GM19324 (cell line): Measurements from ENCODE around the gene LSS.
"Not testable (repeated sequence)": the region's sequence is repeated elsewhere in the genome, so short reads cannot be mapped to it uniquely, and the experiment has no call there.

Experiments used
- ATAC-seq: cut with Tn5 transposase; IDR thresholded peaks from one replicate; pipeline ENCODE4 v1.9.1; 2021; ENCODE audit warnings: mild to moderate bottlenecking, moderate library complexity; ENCODE audit not compliant: unreplicated experiment, low FRiP score

Gene LSS

DNA sequence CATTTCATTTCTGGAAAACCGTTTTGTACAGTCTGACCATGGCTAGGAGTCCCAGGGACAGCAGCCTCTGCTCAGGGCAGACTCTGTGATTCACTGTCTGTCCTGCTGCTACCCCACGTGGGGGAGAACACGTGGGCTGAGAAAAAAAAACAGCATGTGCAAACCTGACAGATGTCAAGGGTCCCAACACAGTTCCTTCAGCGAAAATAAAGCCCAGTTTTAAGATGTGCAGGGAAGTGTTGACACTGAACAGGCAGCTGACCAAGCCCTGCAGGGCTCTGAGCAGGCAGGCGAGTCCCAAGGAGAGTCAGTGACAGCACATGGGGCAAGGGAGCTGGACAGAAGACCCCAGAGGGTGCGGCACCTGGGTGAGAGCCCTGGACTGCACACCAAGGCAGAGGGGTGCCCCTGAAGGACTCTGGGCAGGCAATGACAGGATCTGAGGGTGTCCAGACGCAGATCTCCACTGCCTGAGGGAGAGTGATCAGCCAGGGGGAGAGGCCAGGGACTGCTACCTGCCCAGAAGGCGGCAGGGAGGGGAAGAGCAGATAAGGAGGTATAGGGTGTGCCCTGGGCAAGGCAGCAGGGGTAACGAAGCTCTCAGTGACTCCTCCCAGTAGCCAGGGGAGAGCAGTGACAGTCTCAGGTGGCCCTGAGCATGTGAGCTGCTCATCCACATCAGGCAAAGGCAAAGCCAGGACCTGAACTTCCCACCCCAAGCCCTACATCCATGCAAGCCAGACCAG is 39.2 kb downstream of the LSS start:
- ATAC-seq: no peak

DNA sequence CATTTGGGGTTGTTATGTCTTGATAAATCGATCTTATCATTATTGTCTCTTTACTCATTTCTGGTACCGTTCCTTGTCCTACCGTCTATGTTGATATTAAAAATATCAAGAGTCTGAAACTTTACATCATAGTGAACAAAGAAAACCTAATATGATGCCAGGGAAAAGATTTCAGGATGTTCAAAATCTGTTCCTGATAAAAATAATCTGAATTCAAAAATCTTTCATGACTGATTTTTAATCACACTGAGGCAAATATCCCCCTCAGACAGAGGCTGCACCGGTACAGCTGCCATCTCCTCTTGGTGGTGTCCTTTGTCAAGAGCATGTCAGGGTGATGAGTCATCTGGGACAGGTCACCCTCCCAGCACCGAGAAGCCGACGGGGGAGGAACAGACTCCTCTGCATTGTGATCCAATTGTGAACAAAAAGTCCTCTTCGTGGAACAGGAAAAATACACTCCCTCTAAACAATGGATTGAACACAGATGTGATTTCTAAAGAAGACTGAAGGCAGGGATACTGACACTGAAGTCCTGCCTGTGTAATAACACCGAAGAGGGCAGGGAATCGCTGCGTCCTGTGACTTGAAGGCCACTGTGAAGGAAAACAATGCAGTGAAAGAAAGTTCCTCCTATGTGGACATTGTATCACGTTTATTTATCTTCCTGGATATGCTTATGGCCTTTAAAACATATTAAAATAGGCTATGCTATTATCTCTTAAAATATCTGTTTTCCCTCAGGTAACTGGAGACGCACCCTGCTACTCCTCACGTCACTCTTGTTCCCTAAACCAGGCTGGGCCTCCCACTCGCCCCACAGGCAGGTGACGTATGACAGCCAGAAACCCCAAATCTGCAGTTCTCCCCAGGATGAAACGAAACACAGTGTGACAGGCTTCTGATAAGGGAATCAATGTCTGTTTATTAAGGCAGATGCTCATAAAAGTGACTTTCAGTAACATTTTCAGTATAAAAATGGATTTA is 40.1 kb downstream of the LSS start:
- no peak for ATAC-seq

DNA sequence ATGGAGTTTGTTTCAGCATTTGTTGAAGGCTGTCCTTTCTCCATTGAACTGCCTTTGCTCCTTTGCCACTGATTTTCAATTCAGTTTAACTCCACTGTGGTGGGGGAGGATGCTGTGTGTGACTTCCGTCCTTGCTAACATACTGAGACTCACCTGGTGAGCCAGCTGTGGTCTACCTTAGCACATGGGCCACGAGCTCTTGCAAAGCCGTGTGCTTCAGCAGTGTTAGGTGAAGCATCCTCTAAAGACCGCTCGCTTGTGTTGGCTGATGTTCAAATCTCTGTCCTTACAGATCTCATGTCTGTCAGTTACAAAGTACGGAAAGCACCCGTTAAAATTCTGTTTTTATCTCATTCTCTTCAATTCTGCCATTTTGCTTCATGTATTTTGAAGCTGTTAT is 40.8 kb downstream of the LSS start:
- ATAC-seq: no peak

DNA sequence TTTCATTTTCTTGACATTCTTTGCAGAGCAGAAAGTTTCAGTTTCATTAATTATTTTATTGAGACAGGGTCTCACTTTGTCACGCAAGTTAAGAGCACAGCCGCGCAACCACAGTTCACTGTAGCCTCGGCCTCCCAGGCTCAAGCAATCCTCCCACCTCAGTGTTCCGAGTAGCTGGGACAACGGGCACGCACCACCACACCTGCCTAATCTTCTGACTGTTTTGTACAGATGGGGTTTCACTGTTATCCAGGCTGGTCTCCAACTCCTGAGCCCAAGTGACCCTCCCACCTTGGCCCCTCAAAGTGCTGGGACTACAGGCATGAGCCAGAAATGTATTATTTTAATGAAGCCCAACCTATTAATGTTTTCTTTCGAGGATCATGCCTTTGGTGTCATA is 41.3 kb downstream of the LSS start:
- ATAC-seq: no peak

DNA sequence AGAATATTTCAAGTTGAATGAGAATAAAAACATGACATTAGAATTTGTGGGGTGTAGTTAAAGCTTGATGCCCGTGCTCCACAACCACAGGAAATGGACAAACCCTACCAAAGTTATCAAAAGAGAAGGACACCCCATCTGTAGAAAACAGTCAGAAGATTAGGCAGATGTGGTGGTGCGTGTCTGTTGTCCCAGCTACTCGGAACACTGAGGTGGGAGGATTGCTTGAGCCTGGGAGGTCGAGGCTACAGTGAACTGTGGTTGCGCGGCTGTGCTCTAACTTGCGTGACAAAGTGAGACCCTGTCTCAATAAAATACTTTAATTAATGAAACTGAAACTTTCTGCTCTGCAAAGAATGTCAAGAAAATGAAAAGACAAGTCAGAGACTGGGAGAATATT is 42.9 kb downstream of the LSS start:
- no peak for ATAC-seq

DNA sequence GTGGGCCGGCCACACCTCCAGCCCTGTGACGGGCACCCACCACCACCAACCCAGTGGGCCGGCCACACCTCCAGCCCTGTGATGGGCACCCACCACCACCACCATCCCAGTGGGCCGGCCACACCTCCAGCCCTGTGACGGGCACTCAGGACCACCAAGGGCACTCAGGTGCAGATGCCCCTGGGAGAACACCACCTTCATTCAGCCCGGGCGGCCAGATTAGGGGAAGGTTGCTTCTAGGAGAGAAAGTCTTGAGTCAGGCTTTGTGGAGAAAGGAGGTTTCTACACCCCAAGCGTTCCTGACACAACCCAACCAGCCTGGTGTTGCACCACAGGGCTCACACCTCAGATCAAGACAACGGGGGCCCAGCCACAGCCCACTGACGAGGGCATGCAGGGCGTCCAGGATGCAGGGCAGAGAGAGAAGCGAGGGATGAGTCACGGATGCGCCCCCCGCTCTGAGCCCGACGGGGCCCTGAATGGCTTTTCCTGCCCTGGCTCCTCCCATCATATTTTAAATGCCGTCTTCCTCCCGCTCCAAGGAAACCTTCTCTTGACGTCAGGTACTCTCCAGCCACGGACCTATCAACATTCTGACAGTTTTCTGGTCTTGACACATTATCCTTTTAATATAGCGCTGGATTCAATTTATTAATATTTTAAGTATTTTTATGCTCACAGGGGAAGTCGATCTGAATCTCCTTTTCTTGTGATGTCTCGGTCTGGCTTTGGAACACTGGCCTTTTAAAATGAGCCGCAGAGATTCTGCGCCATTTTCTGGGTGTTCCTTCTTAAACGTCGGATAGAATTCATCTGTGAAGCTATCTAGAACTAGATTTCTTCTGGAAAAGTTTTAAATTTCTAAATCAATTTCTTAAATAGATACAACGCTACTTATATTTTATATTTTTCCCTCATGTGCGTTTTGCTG is 43.7 kb downstream of the LSS start:
- peak; percentile 69 for ATAC-seq

DNA sequence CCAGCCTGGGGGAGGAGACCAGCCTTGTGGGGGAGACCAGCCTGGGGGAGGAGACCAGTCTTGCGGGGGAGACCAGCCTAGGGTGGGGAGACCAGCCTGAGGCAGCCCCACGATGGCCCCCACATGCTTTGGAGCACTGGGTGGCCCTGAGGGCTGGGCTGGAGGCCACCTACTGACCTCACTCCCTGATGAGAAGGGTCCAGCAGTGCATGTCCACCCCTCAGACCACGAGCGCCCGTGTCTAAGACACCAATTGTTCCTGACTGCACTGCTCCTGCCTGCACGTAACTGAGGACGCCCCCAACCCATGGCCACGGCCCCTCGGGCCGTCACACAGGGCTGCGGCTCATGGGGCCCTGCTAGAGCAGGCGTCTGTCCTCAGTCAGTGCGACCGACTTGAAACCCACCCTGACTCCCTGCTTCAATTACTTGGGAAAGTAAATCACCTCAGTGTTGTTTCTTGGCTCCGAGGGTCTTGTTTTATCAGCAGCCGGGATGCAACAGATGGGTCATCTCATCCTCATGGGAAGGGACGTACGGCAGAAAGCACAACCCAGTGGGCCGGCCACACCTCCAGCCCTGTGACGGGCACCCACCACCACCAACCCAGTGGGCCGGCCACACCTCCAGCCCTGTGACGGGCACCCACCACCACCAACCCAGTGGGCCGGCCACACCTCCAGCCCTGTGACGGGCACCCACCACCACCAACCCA is 44.5 kb downstream of the LSS start, which contains the start of gene SPATC1L:
TSS of gene SPATC1L (minus strand) at position 550 of the 715 bp plus-strand sequence. CDS start 1,643 bp downstream, outside the sequence.
- ATAC-seq: peak; percentile 58

DNA sequence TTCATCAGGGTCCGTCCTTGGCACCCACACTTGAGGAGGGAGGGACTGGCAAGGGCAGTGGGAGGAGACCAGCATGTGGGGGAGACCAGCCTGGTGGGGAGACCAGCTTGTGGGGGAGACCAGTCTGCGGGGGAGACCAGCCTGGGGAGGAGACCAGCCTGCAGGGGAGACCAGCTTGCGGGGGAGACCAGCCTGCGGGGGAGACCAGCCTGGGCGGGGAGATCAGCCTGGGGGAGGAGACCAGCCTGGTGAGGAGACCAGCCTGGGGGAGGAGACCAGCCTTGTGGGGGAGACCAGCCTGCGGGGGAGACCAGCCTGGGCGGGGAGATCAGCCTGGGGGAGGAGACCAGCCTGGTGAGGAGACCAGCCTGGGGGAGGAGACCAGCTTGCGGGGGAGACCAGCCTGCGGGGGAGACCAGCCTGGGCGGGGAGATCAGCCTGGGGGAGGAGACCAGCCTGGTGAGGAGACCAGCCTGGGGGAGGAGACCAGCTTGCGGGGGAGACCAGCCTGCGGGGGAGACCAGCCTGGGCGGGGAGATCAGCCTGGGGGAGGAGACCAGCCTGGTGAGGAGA is 45.2 kb downstream of the LSS start:
- not testable (repeated sequence) for ATAC-seq

DNA sequence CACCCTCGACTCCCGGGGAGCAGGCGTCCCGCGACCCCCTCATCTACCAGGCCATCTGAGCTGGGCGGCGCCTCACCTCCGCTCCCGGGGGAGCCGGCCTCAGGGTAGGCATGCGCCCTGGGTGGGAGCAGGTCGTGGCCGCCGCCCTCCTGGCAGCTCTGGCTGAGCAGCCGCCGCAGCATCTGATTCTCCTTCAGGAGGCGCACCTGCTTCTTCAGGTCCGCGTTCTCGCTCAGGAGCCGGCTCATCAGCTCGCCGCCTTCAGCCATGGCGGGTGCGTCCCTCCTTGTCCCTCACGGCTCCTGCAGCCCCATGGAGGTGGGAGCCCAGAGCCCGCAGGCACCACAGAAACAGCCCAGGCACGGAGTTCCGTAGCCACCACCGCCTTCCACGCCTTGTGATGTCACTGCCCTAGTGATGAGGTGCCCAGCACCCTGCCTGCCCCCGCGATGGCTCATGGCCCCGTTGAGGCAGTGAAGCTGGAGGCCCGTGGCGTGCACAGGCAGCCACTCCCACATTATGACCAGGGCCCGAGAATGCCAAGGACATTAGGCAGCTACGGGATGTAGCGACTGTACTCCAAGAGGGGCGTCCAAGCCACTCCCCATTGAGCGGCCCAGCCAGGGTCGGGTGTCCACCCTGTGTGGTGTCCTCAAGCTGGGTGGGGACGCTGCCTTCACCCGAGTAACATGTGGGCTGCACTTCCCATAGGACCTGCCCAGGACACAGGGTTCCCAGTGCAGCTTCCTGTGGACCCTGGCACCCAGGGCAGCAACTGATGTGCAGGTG is 45.8 kb downstream of the LSS start:
- no peak for ATAC-seq

DNA sequence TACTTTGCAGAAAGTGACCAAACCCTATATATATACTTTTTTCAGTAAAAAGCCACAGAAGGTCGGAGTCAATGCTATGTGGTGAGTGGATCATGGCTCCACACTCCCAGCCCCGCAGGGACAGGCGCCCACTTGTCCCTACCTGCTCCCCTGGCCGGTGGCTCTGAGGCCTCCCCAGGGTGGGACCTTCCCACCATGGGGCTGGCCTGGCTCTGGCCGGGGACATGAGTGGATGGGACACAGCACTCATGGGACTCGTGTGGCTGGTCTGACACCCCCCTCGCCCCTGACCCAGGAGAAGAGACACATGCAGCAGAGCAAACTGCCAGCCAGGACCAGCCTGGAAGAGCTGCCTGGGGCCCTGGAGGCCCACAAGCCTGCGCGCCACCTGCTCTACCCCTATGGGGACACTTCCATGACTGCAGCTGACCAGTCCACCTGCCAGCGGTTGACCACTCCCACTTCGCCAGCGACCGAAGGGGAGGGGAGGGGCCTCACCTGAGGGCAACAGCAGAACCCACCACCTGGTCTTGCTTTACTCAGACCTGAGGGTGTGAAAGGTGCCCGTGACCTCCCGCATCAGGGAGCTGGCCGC is 46.5 kb downstream of the LSS start:
- ATAC-seq: no peak

DNA sequence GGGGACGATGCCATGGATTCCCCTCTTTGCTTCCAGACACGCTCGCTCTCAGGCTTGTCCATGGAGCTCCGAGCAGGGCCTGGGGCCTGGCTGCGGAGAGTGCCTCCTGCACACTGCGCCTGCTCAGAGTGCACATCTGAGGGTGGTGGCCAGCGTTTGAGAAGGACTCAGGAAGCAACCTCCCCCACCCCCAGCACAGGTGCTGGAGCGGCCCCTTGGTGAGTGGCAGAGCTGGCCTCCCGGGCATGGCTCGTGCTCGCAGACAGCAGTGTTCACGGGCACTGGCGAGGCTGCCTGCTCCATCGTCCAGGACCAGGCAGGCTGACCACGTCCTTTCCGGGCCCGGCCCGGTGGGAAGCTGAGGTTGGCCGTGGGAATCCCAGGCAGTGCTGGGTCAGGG is 47.1 kb downstream of the LSS start:
- ATAC-seq: no peak

DNA sequence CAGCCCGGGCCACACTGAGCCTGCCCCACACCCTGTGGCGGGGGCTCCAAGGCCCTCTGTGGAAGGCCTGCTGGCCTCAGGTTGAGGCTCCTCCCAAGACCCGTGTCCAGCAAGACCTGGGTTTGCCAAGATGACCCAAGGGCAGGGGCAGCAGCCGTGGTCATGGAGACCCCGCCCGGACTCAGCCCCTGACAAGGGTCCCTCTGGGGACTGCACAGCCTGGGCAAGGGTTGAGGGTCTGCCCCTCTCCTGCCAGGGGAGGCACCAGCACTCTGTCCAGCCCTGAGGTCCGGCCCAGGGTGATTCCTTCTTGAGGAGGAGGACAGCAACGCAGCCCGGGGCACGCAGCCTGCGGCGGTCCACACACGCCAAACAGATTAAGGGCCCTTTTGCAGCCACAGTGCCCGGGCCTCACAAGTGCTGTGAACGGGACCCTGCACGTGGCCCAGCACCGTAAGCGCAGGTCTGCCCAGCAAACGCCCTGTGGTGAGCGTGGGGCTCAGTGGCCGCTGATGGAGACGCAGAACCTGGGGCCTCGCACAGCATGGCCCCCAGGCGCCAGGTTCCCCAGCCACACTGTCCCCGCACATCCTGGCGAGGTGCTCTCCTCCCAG is 47.7 kb downstream of the LSS start:
- ATAC-seq: no peak

DNA sequence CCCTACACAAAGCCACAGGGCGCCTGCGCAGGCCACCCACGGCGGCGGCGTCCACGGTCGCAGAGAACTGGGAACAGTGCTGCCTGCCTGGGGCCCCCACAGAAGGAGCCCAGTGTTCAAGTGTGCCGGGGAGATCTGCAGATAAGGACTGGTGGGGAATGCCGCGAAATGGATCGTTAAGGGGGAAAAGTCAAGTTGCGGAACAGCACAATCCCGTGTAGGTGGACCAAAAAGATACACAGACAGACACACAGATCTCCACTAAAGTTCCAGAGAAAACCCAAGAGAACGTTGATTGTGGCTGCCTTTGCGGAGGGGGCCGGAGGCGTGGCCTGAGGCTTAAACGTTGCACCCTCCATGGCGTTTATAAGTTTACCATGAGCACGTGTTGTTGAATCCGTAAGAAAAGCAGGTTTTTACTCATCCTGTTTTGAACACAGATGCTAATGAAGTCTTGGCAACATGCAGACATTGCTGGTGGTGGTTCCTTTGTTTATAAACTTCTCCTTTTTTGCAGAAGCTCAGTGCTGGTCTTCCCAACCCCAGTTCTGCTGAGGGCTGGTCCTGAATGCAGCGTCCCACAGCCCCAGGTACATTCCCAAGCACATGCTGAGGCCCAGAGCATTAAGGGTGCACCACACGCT is 48.4 kb downstream of the LSS start:
- no peak for ATAC-seq

DNA sequence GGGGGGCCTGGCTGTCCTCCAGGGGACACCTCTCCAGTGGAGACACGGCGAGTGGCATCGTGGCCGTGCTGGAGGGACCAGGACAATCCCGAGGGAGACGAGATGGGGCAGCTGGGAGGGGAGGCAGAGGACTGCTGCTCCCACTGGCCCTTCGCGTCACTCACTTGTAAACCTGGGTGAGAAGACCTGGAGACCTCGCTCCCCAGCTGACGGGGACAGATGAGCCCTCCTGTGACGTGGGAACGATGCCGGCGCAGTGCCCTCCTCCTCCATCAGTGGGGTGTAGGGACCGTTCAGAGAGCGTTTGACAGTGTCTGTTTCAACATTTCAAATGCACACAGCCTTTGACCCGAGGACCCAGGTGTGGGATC is 48.9 kb downstream of the LSS start:
- ATAC-seq: no peak

DNA sequence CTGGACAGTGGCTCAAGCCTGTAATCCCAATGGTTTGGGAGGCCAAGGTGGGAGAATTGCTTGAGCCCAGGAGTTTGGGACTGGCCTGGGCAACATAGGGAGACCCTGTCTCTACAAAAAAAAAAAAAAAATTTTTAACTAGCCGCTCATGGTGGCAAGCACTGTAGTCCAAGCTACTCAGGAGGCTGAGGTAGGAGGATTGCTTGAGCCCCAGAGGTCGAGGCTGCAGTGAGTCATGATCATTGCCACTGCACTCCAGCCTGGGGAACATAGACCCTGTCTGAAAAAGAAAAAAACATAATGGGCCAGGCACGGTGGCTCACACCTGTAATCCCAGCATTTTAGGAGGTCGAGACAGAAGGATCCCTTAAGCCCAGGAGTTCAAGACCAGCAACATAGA is 49.6 kb downstream of the LSS start:
- no peak for ATAC-seq

DNA sequence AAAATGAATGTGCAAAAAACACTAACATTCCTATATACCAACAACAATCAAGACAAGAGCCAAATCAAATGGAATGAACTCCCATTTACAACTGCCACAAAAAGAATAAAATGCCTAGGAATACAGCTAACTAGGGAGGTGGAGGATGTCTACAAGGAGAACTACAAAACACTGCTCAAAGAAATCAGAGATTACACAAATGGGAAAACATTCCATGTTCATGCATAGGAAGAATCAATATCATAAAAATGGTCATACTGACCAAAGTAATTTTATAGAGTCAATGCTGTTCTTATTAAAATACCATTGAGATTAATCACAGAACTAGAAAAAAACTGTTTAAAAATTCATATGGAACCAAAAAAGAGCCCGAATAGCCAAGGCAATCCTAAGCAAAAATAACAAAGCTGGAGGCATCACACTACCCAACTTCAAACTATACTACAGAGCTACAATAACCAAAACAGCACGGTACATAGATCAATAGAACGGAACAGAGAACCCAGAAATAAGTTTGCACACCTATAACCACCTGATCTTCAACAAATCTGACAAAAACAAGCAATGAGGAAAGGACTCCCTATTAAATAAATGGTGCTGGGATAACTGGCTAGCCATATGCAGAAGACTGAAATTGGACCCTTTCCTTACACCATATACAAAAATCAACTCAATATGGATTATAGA is 52.0 kb downstream of the LSS start:
- not testable (repeated sequence) for ATAC-seq

DNA sequence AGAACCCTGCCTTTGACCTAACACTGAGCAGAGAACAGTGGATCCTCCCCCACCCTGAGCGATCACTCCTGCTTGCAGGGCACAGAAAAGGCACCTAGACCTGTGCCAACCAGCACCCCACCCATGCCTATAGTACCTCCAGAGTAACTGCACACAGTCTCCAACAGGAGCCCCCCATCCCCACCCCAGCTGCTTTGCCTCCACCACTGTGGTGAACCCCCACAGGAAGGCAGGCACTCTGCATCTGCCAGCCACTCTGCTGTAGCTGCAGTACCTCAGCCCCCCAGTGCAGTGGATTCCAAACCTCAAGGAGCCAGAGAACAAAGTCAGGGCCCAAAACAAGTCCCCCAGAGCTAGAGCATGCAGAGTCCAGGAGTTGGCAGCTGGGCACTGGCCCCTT is 55.0 kb downstream of the LSS start:
- no peak for ATAC-seq
